ENCODE data around the gene AKIRIN1. TPM values are rescaled to one million over a fixed set of nuclear protein-coding genes. Genes with fewer than 3 reads are reported as not detected.
"Not testable (repeated sequence)": the region's sequence is repeated elsewhere in the genome, so short reads cannot be mapped to it uniquely, and the experiment has no call there.

Gene AKIRIN1
- total RNA-seq, 1 donor from 2014 or later: 55.2 TPM

GRCh38 chr1:38953433-38953860, 37.6 kb upstream of the AKIRIN1 start:
- Mint-ChIP-seq H3K4me3 (ENCODE audit: unreplicated experiment) (no peak overlapping the region), H3K9me3 (ENCODE audit: low read depth) (no peaks in the 10 kb centered on the region), H3K27ac (ENCODE audit: unreplicated experiment) (no peak overlapping the region), H3K27me3 (ENCODE audit: low read depth) (no peaks in the 10 kb centered on the region), H3K36me3 (ENCODE audit: low read depth) (no peaks in the 10 kb centered on the region), H3K4me1 (ENCODE audit: low read depth) (peaks cover 3% of the 10 kb centered on the region)
- no peak for DNase-seq (ENCODE audit: low spot score)
- TF ChIP-seq CTCF (IDR thresholded peaks at IDR 0.05): no peak

- H3K9me3 Mint-ChIP-seq (ENCODE audit: low read depth): no peaks in the 10 kb centered on the region
- no peaks in the 10 kb centered on the region for H3K36me3 Mint-ChIP-seq (ENCODE audit: low read depth)
- no peak overlapping the region for H3K27ac Mint-ChIP-seq (ENCODE audit: unreplicated experiment)
- no peak for TF ChIP-seq CTCF (IDR thresholded peaks at IDR 0.05)
- no peak for DNase-seq (ENCODE audit: low spot score)
- no peaks in the 10 kb centered on the region for H3K27me3 Mint-ChIP-seq (ENCODE audit: low read depth)
- no peak overlapping the region for H3K4me3 Mint-ChIP-seq (ENCODE audit: unreplicated experiment)
- peaks cover 5% of the 10 kb centered on the region for H3K4me1 Mint-ChIP-seq (ENCODE audit: low read depth)
These were observed 32.1 kb upstream of the AKIRIN1 start for GRCh38 chr1:38958967-38959366.

- TF ChIP-seq CTCF (IDR thresholded peaks at IDR 0.05): no peak
- Mint-ChIP-seq H3K27me3 (ENCODE audit: low read depth) (no peaks in the 10 kb centered on the region), H3K4me3 (ENCODE audit: unreplicated experiment) (no peak overlapping the region), H3K9me3 (ENCODE audit: low read depth) (no peaks in the 10 kb centered on the region), H3K4me1 (ENCODE audit: low read depth) (peaks cover 5% of the 10 kb centered on the region), H3K27ac (ENCODE audit: unreplicated experiment) (no peak overlapping the region), H3K36me3 (ENCODE audit: low read depth) (no peaks in the 10 kb centered on the region)
- no peak for DNase-seq (ENCODE audit: low spot score)
These were observed 29.0 kb upstream of the AKIRIN1 start for GRCh38 chr1:38962113-38962512.

- TF ChIP-seq CTCF (IDR thresholded peaks at IDR 0.05): no peak
- no peaks in the 10 kb centered on the region for H3K27me3 Mint-ChIP-seq (ENCODE audit: low read depth)
- no peak overlapping the region for H3K27ac Mint-ChIP-seq (ENCODE audit: unreplicated experiment)
- DNase-seq (ENCODE audit: low spot score): peak; percentile 52
- no peak overlapping the region for H3K4me3 Mint-ChIP-seq (ENCODE audit: unreplicated experiment)
- peaks cover 5% of the 10 kb centered on the region for H3K4me1 Mint-ChIP-seq (ENCODE audit: low read depth)
- no peaks in the 10 kb centered on the region for H3K9me3 Mint-ChIP-seq (ENCODE audit: low read depth)
- no peaks in the 10 kb centered on the region for H3K36me3 Mint-ChIP-seq (ENCODE audit: low read depth)
These were observed 28.5 kb upstream of the AKIRIN1 start for GRCh38 chr1:38962560-38962959.

- peak; percentile 25 for TF ChIP-seq CTCF (IDR thresholded peaks at IDR 0.05)
- Mint-ChIP-seq H3K27ac (ENCODE audit: unreplicated experiment) (no peak overlapping the region), H3K4me1 (ENCODE audit: low read depth) (peaks cover under 1% of the 10 kb centered on the region), H3K27me3 (ENCODE audit: low read depth) (no peaks in the 10 kb centered on the region), H3K9me3 (ENCODE audit: low read depth) (no peaks in the 10 kb centered on the region), H3K36me3 (ENCODE audit: low read depth) (no peaks in the 10 kb centered on the region), H3K4me3 (ENCODE audit: unreplicated experiment) (no peak overlapping the region)
- DNase-seq (ENCODE audit: low spot score): peak; percentile 34
These were observed 26.9 kb upstream of the AKIRIN1 start for GRCh38 chr1:38964140-38964548.

- H3K27ac Mint-ChIP-seq (ENCODE audit: unreplicated experiment); DNase-seq (ENCODE audit: low spot score); H3K4me3 Mint-ChIP-seq (ENCODE audit: unreplicated experiment); H3K4me1 Mint-ChIP-seq (ENCODE audit: low read depth); H3K9me3 Mint-ChIP-seq (ENCODE audit: low read depth); H3K36me3 Mint-ChIP-seq (ENCODE audit: low read depth); H3K27me3 Mint-ChIP-seq (ENCODE audit: low read depth): not testable (repeated sequence)
These were observed 17.9 kb upstream of the AKIRIN1 start for GRCh38 chr1:38973145-38973544.

All from chondrocyte (in vitro differentiated cells).